GM12873 (cell line): ENCODE measurements around the gene IL6R.

ENCODE experiments used
- CTCF ChIP-seq: IDR thresholded peaks from 2 replicates; pipeline ENCODE4 v1.5.1; 2012; ENCODE audit warnings: low read depth, mild to moderate bottlenecking, moderate library complexity, low read length, control low read depth; ENCODE audit not compliant: insufficient read depth; ENCODE audit errors: missing control alignments

Gene IL6R

GRCh38 chr1:154442006-154442740 lies 37.0 kb downstream of the IL6R start:
- peak; percentile 61 for TF ChIP-seq CTCF

GRCh38 chr1:154443274-154444013 lies 38.3 kb downstream of the IL6R start:
- TF ChIP-seq CTCF: no peak

GRCh38 chr1:154445040-154445472 lies 39.9 kb downstream of the IL6R start:
- TF ChIP-seq CTCF: no peak

GRCh38 chr1:154446292-154446691 lies 41.1 kb downstream of the IL6R start:
- TF ChIP-seq CTCF: no peak

- no peak for TF ChIP-seq CTCF
Measured at GRCh38 chr1:154446789-154447188, 41.6 kb downstream of the IL6R start.

- no peak for TF ChIP-seq CTCF
Measured at GRCh38 chr1:154448331-154448811, 43.2 kb downstream of the IL6R start.

GRCh38 chr1:154453161-154453560 lies 48.0 kb downstream of the IL6R start:
- TF ChIP-seq CTCF: no peak
